Left ventricle myocardium superior (tissue), 1 donor: ENCODE results near the gene CKS1B. TPM values are rescaled to one million over a fixed set of nuclear protein-coding genes. Genes with fewer than 3 reads are reported as not detected.

ENCODE experiments used
- ATAC-seq: fragments of 200-7000 bp; cut with Tn5 transposase; one replicate; pipeline ENCODE4 v1.9.1; 2020; ENCODE audit warnings: mild to moderate bottlenecking, moderate library complexity
- DNase-seq: peaks from one replicate; pipeline ENCODE4 v3.0.0-alpha.2; 2020
- intact Hi-C: fragments of 100-400 bp; cut with micrococcal nuclease; formaldehyde crosslinking; loops from one replicate; pipeline ENCODE4 v1.11.0; 2022
- total RNA-seq: library from RNA; stranded (reverse); fragmentation: NEBNext Ultra II Directional; extraction: Animal tissue kit (Norgen Biotek cat#: 25700); gene quantifications from one replicate; pipeline ENCODE4 v1.2.1, GENCODE V29; 2021
- donor health status: DM: no; HTN: yes; CAD: no; lungs with severe emphysema.

CKS1B gene
- total RNA-seq, 1 donor from 2014 or later, result 16.7 TPM

GRCh38 chr1:154996966-154997701 lies 22.7 kb downstream of the CKS1B start:
- intact Hi-C loops, result no loop called here
- no peak for ATAC-seq
- no peak for DNase-seq

- intact Hi-C loops, result no loop called here
- no peak for DNase-seq
- ATAC-seq, result no peak
Observed at GRCh38 chr1:154998201-154998780, 23.8 kb downstream of the CKS1B start.

- no peak for ATAC-seq
- intact Hi-C loops, result no loop called here
Observed at GRCh38 chr1:154998818-154999570, 24.5 kb downstream of the CKS1B start.

GRCh38 chr1:154999571-155000410 lies 25.3 kb downstream of the CKS1B start:
- DNase-seq (peak; percentile 44), ATAC-seq (no peak)
- intact Hi-C loops, result no loop called here

More at GRCh38 chr1:154998818-154999570, 24.5 kb downstream of the CKS1B start:
- DNase-seq, result peak; percentile 82

- intact Hi-C loops, result no loop called here
- DNase-seq, result no peak
- ATAC-seq, result no peak
Observed at GRCh38 chr1:155000411-155000725, 25.9 kb downstream of the CKS1B start.

- peak; percentile 63 for ATAC-seq
- intact Hi-C loops, result no loop called here
- DNase-seq, result peak; percentile 92
Observed at GRCh38 chr1:155000726-155001424, 26.4 kb downstream of the CKS1B start.

- intact Hi-C loops, result no loop called here
- ATAC-seq (no peak), DNase-seq (no peak)
Observed at GRCh38 chr1:155001425-155001674, 26.9 kb downstream of the CKS1B start.

- intact Hi-C loops, result no loop called here
- DNase-seq (peak; percentile 100), ATAC-seq (peak; percentile 79)
Observed at GRCh38 chr1:155001675-155002463, 27.4 kb downstream of the CKS1B start.

- ATAC-seq, result peak; percentile 1
- DNase-seq, result peak; percentile 68
- intact Hi-C loops, result no loop called here
Observed at GRCh38 chr1:155002464-155003226, 28.2 kb downstream of the CKS1B start, which contains the start of gene ZBTB7B. TSS of gene ZBTB7B (plus strand) at chr1:155002802. CDS start at chr1:155014661, 11,859 bp downstream.

GRCh38 chr1:155003227-155003765 lies 28.8 kb downstream of the CKS1B start:
- DNase-seq (peak; percentile 62), ATAC-seq (no peak)
- intact Hi-C loops, result no loop called here

GRCh38 chr1:155003766-155004351 lies 29.4 kb downstream of the CKS1B start:
- DNase-seq, result peak; percentile 83
- intact Hi-C loops, result no loop called here
- peak; percentile 10 for ATAC-seq

GRCh38 chr1:155004352-155005075 lies 30.0 kb downstream of the CKS1B start:
- DNase-seq (peak; percentile 28), ATAC-seq (no peak)
- intact Hi-C loops, result no loop called here

- ATAC-seq (peak; percentile 41), DNase-seq (peak; percentile 85)
- intact Hi-C loops, result no loop called here
Observed at GRCh38 chr1:155005076-155006011, 30.9 kb downstream of the CKS1B start.

- ATAC-seq (no peak), DNase-seq (peak; percentile 31)
- intact Hi-C loops, result no loop called here
Observed at GRCh38 chr1:155006601-155007101, 32.2 kb downstream of the CKS1B start.

- intact Hi-C loops, result no loop called here
- peak; percentile 86 for DNase-seq
- peak; percentile 37 for ATAC-seq
Observed at GRCh38 chr1:155007251-155007828, 32.9 kb downstream of the CKS1B start.
